ENCODE measurements around the gene LTO1.

The LTO1 gene

GRCh38 chr11:69662021-69662698, 13.0 kb downstream of the LTO1 start:
- Histone ChIP-seq H3K27ac (no peak overlapping the region), H3K4me3 (no peak overlapping the region)
- TF ChIP-seq CTCF (IDR thresholded peaks at IDR 0.05) = no peak
- no peak for DNase-seq (ENCODE audit: low spot score)

- no peak for TF ChIP-seq CTCF (IDR thresholded peaks at IDR 0.05)
- no peak for DNase-seq (ENCODE audit: low spot score)
- H3K27ac ChIP-seq = no peak overlapping the region
- no peak overlapping the region for H3K4me3 ChIP-seq
These were observed 13.8 kb downstream of the LTO1 start for GRCh38 chr11:69661413-69661715.

GRCh38 chr11:69660001-69660500, 15.1 kb downstream of the LTO1 start:
- no peak overlapping the region for H3K4me3 ChIP-seq
- DNase-seq (ENCODE audit: low spot score) = no peak
- no peak overlapping the region for H3K27ac ChIP-seq
- TF ChIP-seq CTCF (IDR thresholded peaks at IDR 0.05) = no peak

GRCh38 chr11:69659591-69659990, 15.6 kb downstream of the LTO1 start:
- DNase-seq (ENCODE audit: low spot score) = no peak
- TF ChIP-seq CTCF (IDR thresholded peaks at IDR 0.05) = no peak
- no peak overlapping the region for H3K27ac ChIP-seq
- H3K4me3 ChIP-seq = no peak overlapping the region

- DNase-seq (ENCODE audit: low spot score) = no peak
- Histone ChIP-seq H3K4me3 (no peak overlapping the region), H3K27ac (no peak overlapping the region)
- no peak for TF ChIP-seq CTCF (IDR thresholded peaks at IDR 0.05)
These were observed 16.3 kb downstream of the LTO1 start for GRCh38 chr11:69658626-69659450.

- TF ChIP-seq CTCF (IDR thresholded peaks at IDR 0.05) = no peak
- no peak overlapping the region for H3K4me3 ChIP-seq
- no peak for DNase-seq (ENCODE audit: low spot score)
- no peak overlapping the region for H3K27ac ChIP-seq
These were observed 17.1 kb downstream of the LTO1 start for GRCh38 chr11:69657911-69658625.

Data from coronary artery (tissue), 2 donors.